HCT116 (cell line): ENCODE results near the gene HLCS. TPM values are rescaled to one million over a fixed set of nuclear protein-coding genes. Genes with fewer than 3 reads are reported as not detected.

ENCODE experiments used
- ATAC-seq: fragments of 200-7000 bp; cut with Tn5 transposase; 2 replicates; pipeline ENCODE4 v1.9.1; 2020; ENCODE audit warnings: mild to moderate bottlenecking, moderate library complexity
- BruUV-seq: library from RNA; stranded (reverse); fragments of 400-500 nt; replicated peaks from 2 replicates; lab custom pipeline; 2021; lab: Mats Ljungman, UMichigan
- CTCF ChIA-PET: fragments of 300-600 bp; sonication (Branson Sonifier 250); formaldehyde crosslinking; loops from one replicate; lab custom pipeline; 2021; ENCODE audit warnings: antibody characterized with exemption; lab: Charles Lee
- POLR2A ChIA-PET: fragments of 300-600, 350-600 bp; sonication (Branson Sonifier 250); formaldehyde crosslinking; loops from one replicate; lab custom pipeline; 2021; ENCODE audit warnings: antibody characterized with exemption; lab: Charles Lee
- RAD21 ChIA-PET, 2 experiments: fragments of 300-600 bp; sonication (Branson Sonifier 250); formaldehyde crosslinking; loops; one replicate each; lab custom pipeline; 2023; ENCODE audit warnings: low total read pairs in 2 of 2; ENCODE audit not compliant: uncharacterized antibody in 2 of 2, unreplicated experiment in 2 of 2, low non-redundant PET in 1 of 2; lab: Charles Lee
- DNase-seq: peaks from one replicate; pipeline ENCODE4 v3.0.0-alpha.2; 2010; ENCODE audit warnings: low read depth, low spot score
- H2AFZ ChIP-seq: fragments of 200-600 bp; shearing (Covaris generic), sonication (generic); 2 replicates; pipeline ENCODE4 v1.6.1; 2017; ENCODE audit warnings: low read depth, mixed run types, mixed read lengths, antibody characterized with exemption, low read length; ENCODE audit not compliant: poor library complexity, severe bottlenecking
- H3K27ac ChIP-seq: 2 replicates; pipeline ENCODE4 v1.5.1; 2012; ENCODE audit warnings: low read depth, low read length
- H3K27me3 ChIP-seq: fragments of 200-600 bp; sonication (generic); 2 replicates; pipeline ENCODE4 v1.6.1; 2016; ENCODE audit warnings: mixed run types, low read length, mixed read lengths; ENCODE audit not compliant: insufficient read depth
- H3K36me3 ChIP-seq, 2 experiments: fragments of 200-500 bp in 1 of 2; fragments of 200-600 bp in 1 of 2; sonication (Bioruptor generic) in 1 of 2; sonication (generic) in 1 of 2; 2 replicates each; pipeline versions ENCODE4 v1.5.1 to v1.6.1; 2014 to 2016; ENCODE audit warnings: low read length in 2 of 2, inconsistent platforms in 1 of 2, mixed read lengths in 1 of 2, mixed run types in 1 of 2; ENCODE audit not compliant: insufficient read depth in 2 of 2, control insufficient read depth in 1 of 2
- H3K4me1 ChIP-seq, 2 experiments: fragments of 200-600 bp in 1 of 2; sonication (generic) in 1 of 2; 2 replicates each; pipeline versions ENCODE4 v1.5.1 to v1.6.1; 2012 to 2017; ENCODE audit warnings: low read length in 2 of 2, inconsistent platforms in 1 of 2, mild to moderate bottlenecking in 1 of 2, mixed read lengths in 1 of 2, mixed run types in 1 of 2, moderate library complexity in 1 of 2; ENCODE audit not compliant: insufficient read depth in 2 of 2, control insufficient read depth in 1 of 2
- H3K4me2 ChIP-seq: fragments of 200-600 bp; sonication (generic); 2 replicates; pipeline ENCODE4 v1.6.1; 2017; ENCODE audit warnings: mixed run types, low read length, mixed read lengths
- H3K4me3 ChIP-seq, 2 experiments: fragments of 200-600 bp in 1 of 2; sonication (generic) in 1 of 2; replicated peaks in 1 of 2; 2 replicates each; pipeline ENCODE4 v1.5.1; 2011 to 2016; ENCODE audit warnings: low read length in 2 of 2, control low read depth in 1 of 2, low read depth in 1 of 2, mild to moderate bottlenecking in 1 of 2, mixed read lengths in 1 of 2, mixed run types in 1 of 2
- H3K79me2 ChIP-seq: fragments of 200-600 bp; sonication (generic); 2 replicates; pipeline ENCODE4 v1.6.1; 2017; ENCODE audit warnings: mild to moderate bottlenecking, mixed run types, low read length, moderate library complexity, mixed read lengths; ENCODE audit not compliant: insufficient read depth
- H3K9ac ChIP-seq: fragments of 200-600 bp; sonication (generic); 2 replicates; pipeline ENCODE4 v1.6.1; 2016; ENCODE audit warnings: low read length, mixed read lengths
- H3K9me2 ChIP-seq: fragments of 200-600 bp; sonication (generic), shearing (Covaris generic); 2 replicates; pipeline ENCODE4 v1.6.1; 2017; ENCODE audit warnings: mixed run types, mild to moderate bottlenecking, moderate library complexity; ENCODE audit not compliant: insufficient read depth
- H3K9me3 ChIP-seq, 2 experiments: fragments of 200-500 bp in 1 of 2; fragments of 200-600 bp in 1 of 2; sonication (Bioruptor generic) in 1 of 2; sonication (generic) in 1 of 2; 2 replicates each; pipeline ENCODE4 v1.6.1; 2014 to 2017; ENCODE audit warnings: low read length in 2 of 2, mixed read lengths in 2 of 2, inconsistent platforms in 1 of 2, low read depth in 1 of 2, mild to moderate bottlenecking in 1 of 2, mixed run types in 1 of 2, moderate library complexity in 1 of 2; ENCODE audit not compliant: control insufficient read depth in 1 of 2, insufficient read depth in 1 of 2
- H4K20me1 ChIP-seq: fragments of 200-600 bp; sonication (generic), shearing (Covaris generic); 2 replicates; pipeline ENCODE4 v1.6.1; 2017; ENCODE audit warnings: mixed run types, mild to moderate bottlenecking, moderate library complexity; ENCODE audit not compliant: insufficient read depth
- CTCF ChIP-seq, 3 experiments: fragments of 200-600 bp in 1 of 3; sonication (generic) in 1 of 3; IDR thresholded peaks in 2 of 3; conservative IDR thresholded peaks in 1 of 3; 2 replicates each; pipeline ENCODE4 v1.5.1; 2012 to 2017; ENCODE audit warnings: low read depth in 2 of 3, low read length in 2 of 3, antibody characterized with exemption in 1 of 3, borderline replicate concordance in 1 of 3, control low read depth in 1 of 3, mild to moderate bottlenecking in 1 of 3, mixed read lengths in 1 of 3, mixed run types in 1 of 3, moderate library complexity in 1 of 3; ENCODE audit not compliant: insufficient read depth in 1 of 3
- EZH2 ChIP-seq: fragments of 200-600 bp; sonication (generic); IDR thresholded peaks from 2 replicates; pipeline ENCODE4 v1.6.1; 2017; ENCODE audit warnings: antibody characterized with exemption, mixed run types
- MAX ChIP-seq: IDR thresholded peaks from 2 replicates; pipeline ENCODE4 v1.6.1; 2012
- POLR2A ChIP-seq: IDR thresholded peaks from 2 replicates; pipeline ENCODE4 v1.7.0; 2011; ENCODE audit warnings: borderline replicate concordance; ENCODE audit not compliant: insufficient read depth, insufficient read length; ENCODE audit errors: extremely low read depth
- SP1 ChIP-seq: IDR thresholded peaks from 2 replicates; pipeline ENCODE4 v1.6.1; 2012; ENCODE audit warnings: low read depth
- ZNF274 ChIP-seq: fragments of 200-500 bp; sonication (Bioruptor generic); IDR thresholded peaks from 2 replicates; pipeline ENCODE4 v1.6.1; 2014; ENCODE audit warnings: mild to moderate bottlenecking, low read depth, low read length, inconsistent platforms
- intact Hi-C: fragments of 100-400 bp; cut with micrococcal nuclease; formaldehyde crosslinking; loops from 2 replicates; pipeline ENCODE4 v1.10.0; 2022
- total RNA-seq: library from RNA; stranded (reverse); gene quantifications from one replicate; pipeline ENCODE4 v1.2.1, GENCODE V29; 2021; ENCODE audit not compliant: unreplicated experiment
- TF ChIP-seq, protein P1 (sequence below): IDR thresholded peaks from 2 replicates; pipeline ENCODE4 v1.6.1; 2011; ENCODE audit warnings: mild to moderate bottlenecking, low read length, moderate library complexity; ENCODE audit not compliant: insufficient replicate concordance; ENCODE audit errors: extremely low read depth

The HLCS gene
- total RNA-seq, 1 experiment from 2014 or later = 18.5 TPM

DNA sequence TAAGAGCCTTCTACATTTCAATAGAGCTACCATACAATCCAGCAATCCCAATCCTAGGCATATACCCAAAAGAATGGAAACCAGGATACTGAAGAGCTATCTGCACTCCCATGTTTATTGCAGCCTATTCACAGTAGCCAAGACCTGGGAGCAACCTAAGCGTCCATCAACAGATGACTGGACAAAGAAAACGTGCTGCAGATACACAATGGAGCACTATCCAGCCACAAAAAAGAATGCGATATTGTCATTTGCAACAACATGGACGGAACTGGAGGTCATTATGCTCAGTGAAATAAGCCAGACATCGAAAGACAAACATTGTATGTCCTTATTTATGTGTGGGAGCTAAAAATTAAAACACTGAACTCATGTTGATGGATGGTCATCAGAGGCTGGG, 115.3 kb downstream of the HLCS start:
- RAD21 ChIA-PET = no interaction called here
- no peak overlapping the region for H3K9ac ChIP-seq
- CTCF ChIA-PET = interaction anchor here (1.6 kb wide), 1 partner anchor 220 kb away, joined by 8 read pairs; no protein-coding TSS in a partner anchor
- H3K27ac ChIP-seq = no peak overlapping the region
- H3K9me2 ChIP-seq = no peaks in the 10 kb centered on the region
- TF ChIP-seq EZH2 (no peak), MAX (no peak), POLR2A (no peak), CTCF (IDR thresholded peaks at IDR 0.05 in 2 of 3, conservative IDR thresholded peaks at IDR 0.05 in 1 of 3; ENCODE audit: borderline replicate concordance in 1 of 3, insufficient read depth in 1 of 3, low read depth in 2 of 3, low read length in 2 of 3) (no peak), SP1 (no peak), ZNF274 (no peak)
- TF ChIP-seq, protein P1, sequence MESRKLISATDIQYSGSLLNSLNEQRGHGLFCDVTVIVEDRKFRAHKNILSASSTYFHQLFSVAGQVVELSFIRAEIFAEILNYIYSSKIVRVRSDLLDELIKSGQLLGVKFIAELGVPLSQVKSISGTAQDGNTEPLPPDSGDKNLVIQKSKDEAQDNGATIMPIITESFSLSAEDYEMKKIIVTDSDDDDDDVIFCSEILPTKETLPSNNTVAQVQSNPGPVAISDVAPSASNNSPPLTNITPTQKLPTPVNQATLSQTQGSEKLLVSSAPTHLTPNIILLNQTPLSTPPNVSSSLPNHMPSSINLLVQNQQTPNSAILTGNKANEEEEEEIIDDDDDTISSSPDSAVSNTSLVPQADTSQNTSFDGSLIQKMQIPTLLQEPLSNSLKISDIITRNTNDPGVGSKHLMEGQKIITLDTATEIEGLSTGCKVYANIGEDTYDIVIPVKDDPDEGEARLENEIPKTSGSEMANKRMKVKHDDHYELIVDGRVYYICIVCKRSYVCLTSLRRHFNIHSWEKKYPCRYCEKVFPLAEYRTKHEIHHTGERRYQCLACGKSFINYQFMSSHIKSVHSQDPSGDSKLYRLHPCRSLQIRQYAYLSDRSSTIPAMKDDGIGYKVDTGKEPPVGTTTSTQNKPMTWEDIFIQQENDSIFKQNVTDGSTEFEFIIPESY = no peak
- TF ChIP-seq, all 23 proteins: peak for 0
- DNase-seq = no peak
- intact Hi-C loops = no loop called here
- H2AFZ ChIP-seq = no peak overlapping the region
- no peak overlapping the region for H3K4me2 ChIP-seq
- H4K20me1 ChIP-seq = no peaks in the 10 kb centered on the region
- H3K27me3 ChIP-seq = no peaks in the 10 kb centered on the region
- POLR2A ChIA-PET = no interaction called here
- H3K36me3 ChIP-seq = no peaks in the 10 kb centered on the region
- BruUV-seq = no TSS peak
- ATAC-seq = no peak
- H3K4me3 ChIP-seq = no peak overlapping the region
- no peaks in the 10 kb centered on the region for H3K79me2 ChIP-seq
- no peaks in the 10 kb centered on the region for H3K9me3 ChIP-seq
- peaks cover 24 to 28% of the 10 kb centered on the region in 2 experiments for H3K4me1 ChIP-seq
